Posterior vena cava (tissue), 2 donors: Measurements from ENCODE around the gene SMIM27. TPM values are rescaled to one million over a fixed set of nuclear protein-coding genes. Genes with fewer than 3 reads are reported as not detected.
"Not testable (repeated sequence)": the region's sequence is repeated elsewhere in the genome, so short reads cannot be mapped to it uniquely, and the experiment has no call there.

Experiments
- DNase-seq: peaks from one replicate; pipeline ENCODE4 v3.0.0-alpha.2; 2020; ENCODE audit warnings: low spot score
- intact Hi-C, 2 donors: fragments of 100-400 bp; cut with DNase I; formaldehyde crosslinking; loops; one replicate each; pipeline versions ENCODE4 v1.14.1 to v1.14.2; 2022 to 2023
- long read RNA-seq, 2 donors: library from polyadenylated mRNA; unstranded; transcript quantifications; one replicate each; pipeline ENCODE4 v2.0.0, GENCODE V29; 2020 to 2021
- total RNA-seq, 2 donors: library from RNA; stranded (reverse); fragmentation: NEBNext Ultra II Directional; extraction: Animal tissue kit (Norgen Biotek cat#: 25700); gene quantifications; one replicate each; pipeline ENCODE4 v1.2.1, GENCODE V29; 2021
- donor health status: DM: yes; HTN: yes; CAD: no.
- donor health status: DM: yes; HTN: yes; CAD: no.

SMIM27 gene
- total RNA-seq: 10 to 100 TPM in 1 of 2 donors, 1 to 10 TPM in 1; 9.6 to 10.7 TPM
- long read RNA-seq, donor 1, partial matches to known transcripts: 1 of 1 reads
- long read RNA-seq, donor 1, other reads (novel, unspliced or antisense): 0 of 1 reads
- long read RNA-seq, donor 2, partial matches to known transcripts: 3 of 7 reads
- long read RNA-seq, donor 2, other reads (novel, unspliced or antisense): 3 of 7 reads

GRCh38 chr9:32552172-32552872 is at the start of gene SMIM27, which contains the start of gene TOPORS:
TSS of gene SMIM27 (plus strand) at chr9:32552327. CDS start at chr9:32552435, 108 bp downstream.
TSS of gene TOPORS (minus strand) at chr9:32552586. CDS start at chr9:32552436, 150 bp downstream.
- DNase-seq: peak; percentile 98
- intact Hi-C loops: no loop called here

GRCh38 chr9:32502464-32502863 is 49.7 kb upstream of the SMIM27 start:
- intact Hi-C loops: no loop called here
- DNase-seq: no peak

GRCh38 chr9:32503008-32503407 is 49.1 kb upstream of the SMIM27 start:
- DNase-seq: no peak
- intact Hi-C loops: no loop called here

GRCh38 chr9:32508728-32509127 is 43.4 kb upstream of the SMIM27 start:
- no peak for DNase-seq
- intact Hi-C loops: no loop called here

- no peak for DNase-seq
- intact Hi-C loops: no loop called here
These were observed 35.9 kb upstream of the SMIM27 start for GRCh38 chr9:32516241-32516640.

- no peak for DNase-seq
- intact Hi-C loops: no loop called here
These were observed 33.9 kb upstream of the SMIM27 start for GRCh38 chr9:32518276-32518675.

- no peak for DNase-seq
- intact Hi-C loops: no loop called here
These were observed 28.2 kb upstream of the SMIM27 start for GRCh38 chr9:32523910-32524309.

GRCh38 chr9:32524558-32524891 is 27.6 kb upstream of the SMIM27 start:
- intact Hi-C loops, DNase-seq: not testable (repeated sequence)

GRCh38 chr9:32524892-32525708 is 27.0 kb upstream of the SMIM27 start:
- intact Hi-C loops: no loop called here
- DNase-seq: no peak

GRCh38 chr9:32525709-32526030 is 26.5 kb upstream of the SMIM27 start:
- intact Hi-C loops: no loop called here
- DNase-seq: no peak

GRCh38 chr9:32526041-32526706 is 26.0 kb upstream of the SMIM27 start, which contains the start of gene RIGI:
TSS of gene RIGI (minus strand) at chr9:32526196. CDS start at chr9:32526166, 30 bp downstream.
- peak; percentile 98 for DNase-seq
- intact Hi-C loops: no loop called here

GRCh38 chr9:32526707-32527048 is 25.4 kb upstream of the SMIM27 start:
- intact Hi-C loops: no loop called here
- no peak for DNase-seq

GRCh38 chr9:32533336-32533735 is 18.8 kb upstream of the SMIM27 start:
- intact Hi-C loops: no loop called here

GRCh38 chr9:32533816-32534215 is 18.3 kb upstream of the SMIM27 start:
- DNase-seq: no peak
- intact Hi-C loops: no loop called here

More at GRCh38 chr9:32533336-32533735, 18.8 kb upstream of the SMIM27 start:
- no peak for DNase-seq

- intact Hi-C loops: no loop called here
These were observed 9.1 kb upstream of the SMIM27 start for GRCh38 chr9:32543047-32543446.

GRCh38 chr9:32545884-32546283 is 6.2 kb upstream of the SMIM27 start:
- no peak for DNase-seq
- intact Hi-C loops: no loop called here

More at GRCh38 chr9:32543047-32543446, 9.1 kb upstream of the SMIM27 start:
- DNase-seq: no peak

GRCh38 chr9:32548213-32548612 is 3.9 kb upstream of the SMIM27 start:
- intact Hi-C loops: loop anchor here in 1 of 2 donors (1.0 kb wide), 1 partner anchor 22 kb away; no protein-coding TSS in a partner anchor
- not testable (repeated sequence) for DNase-seq

GRCh38 chr9:32550150-32550561 is 2.0 kb upstream of the SMIM27 start:
- no peak for DNase-seq
- intact Hi-C loops: no loop called here

GRCh38 chr9:32550562-32551275 is 1.4 kb upstream of the SMIM27 start:
- peak; percentile 97 for DNase-seq
- intact Hi-C loops: no loop called here
